K562 (cell line): Measurements from ENCODE around the gene KCND1. TPM values are rescaled to one million over a fixed set of nuclear protein-coding genes. Genes with fewer than 3 reads are reported as not detected.

Source experiments
- BRD4 ChIP-seq: fragments of 200-600 bp; sonication (generic); IDR thresholded peaks from 2 replicates; pipeline ENCODE4 v1.6.1; 2017; ENCODE audit warnings: inconsistent platforms
- KLF10 ChIP-seq: fragments of 250-450 bp; sonication (Bioruptor Pico); IDR thresholded peaks from 2 replicates; pipeline ENCODE4 v1.6.1; 2021; ENCODE audit warnings: matching md5 sums
- MXD1 ChIP-seq: fragments of 250-450 bp; sonication (Bioruptor Pico); IDR thresholded peaks from 2 replicates; pipeline ENCODE4 v1.8.0; 2021; ENCODE audit warnings: borderline replicate concordance, mild to moderate bottlenecking, moderate library complexity; ENCODE audit not compliant: poor library complexity, severe bottlenecking
- NCOA6 ChIP-seq: fragments of 450-650 bp; IDR thresholded peaks from 2 replicates; pipeline ENCODE4 v1.6.1; 2017; ENCODE audit warnings: mild to moderate bottlenecking
- NR1H2 ChIP-seq: sonication (generic); formaldehyde crosslinking; IDR thresholded peaks from 2 replicates; pipeline ENCODE4 v1.4.0; 2020; ENCODE audit warnings: mild to moderate bottlenecking, missing genetic modification reagents
- NR2C2 ChIP-seq, 2 experiments: fragments of 200-800 bp in 1 of 2; sonication (Bioruptor generic) in 1 of 2; sonication (generic) in 1 of 2; formaldehyde crosslinking in 1 of 2; IDR thresholded peaks; 2 replicates each; pipeline versions ENCODE4 v1.6.1 to v1.8.0; 2016 to 2022; ENCODE audit warnings: mild to moderate bottlenecking in 1 of 2, missing compliant biosample characterization in 1 of 2, missing genetic modification characterization in 1 of 2, missing genetic modification reagents in 1 of 2
- PATZ1 ChIP-seq: fragments of 250-450 bp; sonication (Bioruptor Pico); IDR thresholded peaks from 2 replicates; pipeline ENCODE4 v1.5.0; 2020; ENCODE audit warnings: mild to moderate bottlenecking, borderline replicate concordance
- POLR2B ChIP-seq: fragments of 450-650 bp; IDR thresholded peaks from 2 replicates; pipeline ENCODE4 v1.6.1; 2018; ENCODE audit warnings: low read depth; ENCODE audit not compliant: partially characterized antibody
- SMARCC2 ChIP-seq: fragments of 450-650 bp; IDR thresholded peaks from 2 replicates; pipeline ENCODE4 v1.6.1; 2017; ENCODE audit warnings: antibody characterized with exemption, moderate library complexity, mild to moderate bottlenecking, low read depth
- SRSF1 ChIP-seq: fragments of 200-400 bp; formaldehyde crosslinking; IDR thresholded peaks from 2 replicates; pipeline ENCODE4 v1.6.1; 2017; ENCODE audit warnings: mild to moderate bottlenecking, low read depth, low read length, moderate library complexity
- TEAD4 ChIP-seq, 2 experiments: sonication (generic) in 1 of 2; formaldehyde crosslinking in 1 of 2; IDR thresholded peaks; 2 replicates each; pipeline versions ENCODE4 v1.6.1 to v1.8.0; 2012 to 2022; ENCODE audit warnings: borderline replicate concordance in 1 of 2, inconsistent platforms in 1 of 2, low read length in 1 of 2, mild to moderate bottlenecking in 1 of 2, missing genetic modification reagents in 1 of 2
- ZBTB43 ChIP-seq: sonication (generic); formaldehyde crosslinking; IDR thresholded peaks from 2 replicates; pipeline ENCODE4 v1.8.0; 2023; ENCODE audit warnings: mild to moderate bottlenecking, missing genetic modification reagents
- ZFX ChIP-seq: sonication (generic); formaldehyde crosslinking; IDR thresholded peaks from 2 replicates; pipeline ENCODE4 v1.8.0; 2022; ENCODE audit warnings: mild to moderate bottlenecking, missing genetic modification reagents, moderate library complexity
- ZNF277 ChIP-seq: fragments of 250-450 bp; sonication (Bioruptor Pico); IDR thresholded peaks from 2 replicates; pipeline ENCODE4 v1.8.0; 2022; ENCODE audit warnings: inconsistent platforms, mild to moderate bottlenecking, moderate library complexity, borderline replicate concordance
- ZSCAN29 ChIP-seq: fragments of 450-650 bp; IDR thresholded peaks from 2 replicates; pipeline ENCODE4 v1.6.1; 2017
- polyA plus RNA-seq, 8 experiments: library from polyadenylated mRNA; depleted of rRNA in 4 of 8; stranded (reverse) in 5 of 8; unstranded in 3 of 8; fragments of >200 nt; fragmentation: Nextera tagmentation in 2 of 8; fragmentation: Illumina TruSeq in 1 of 8; extraction: Ambion mirVana in 2 of 8; extraction: Trizol in 1 of 8; gene quantifications; 2 replicates each; pipeline versions ENCODE4 v1.2.1 to v1.2.3, GENCODE V29; 2011 to 2014; ENCODE audit warnings: inconsistent platforms in 1 of 8, missing spikeins in 1 of 8
- total RNA-seq, 7 experiments: library from RNA; depleted of rRNA in 6 of 7; stranded (reverse); fragments of >200 nt in 6 of 7; fragmentation: Illumina TruSeq in 2 of 7; extraction: Trizol in 2 of 7; gene quantifications; 2 replicates each; pipeline versions ENCODE4 v1.2.1 to v1.2.3, GENCODE V29; 2011 to 2021; ENCODE audit warnings: low replicate concordance in 1 of 7
- TF ChIP-seq, protein P1 (sequence below): fragments of 250-450 bp; sonication (Bioruptor Pico); IDR thresholded peaks from 2 replicates; pipeline ENCODE4 v1.8.0; 2022; ENCODE audit warnings: inconsistent platforms
- TF ChIP-seq, protein P2 (sequence below): fragments of 450-650 bp; IDR thresholded peaks from 2 replicates; pipeline ENCODE4 v1.7.1; 2018; ENCODE audit warnings: mild to moderate bottlenecking, low read depth; ENCODE audit not compliant: partially characterized antibody

The KCND1 gene
- total and polyA plus RNA-seq, 9 of the 15 experiments (the other 6 are each of a cell fraction or from before 2014, with no cell fraction given) = 0.06 to 0.83 (median 0.39) TPM; not detected in 1

DNA sequence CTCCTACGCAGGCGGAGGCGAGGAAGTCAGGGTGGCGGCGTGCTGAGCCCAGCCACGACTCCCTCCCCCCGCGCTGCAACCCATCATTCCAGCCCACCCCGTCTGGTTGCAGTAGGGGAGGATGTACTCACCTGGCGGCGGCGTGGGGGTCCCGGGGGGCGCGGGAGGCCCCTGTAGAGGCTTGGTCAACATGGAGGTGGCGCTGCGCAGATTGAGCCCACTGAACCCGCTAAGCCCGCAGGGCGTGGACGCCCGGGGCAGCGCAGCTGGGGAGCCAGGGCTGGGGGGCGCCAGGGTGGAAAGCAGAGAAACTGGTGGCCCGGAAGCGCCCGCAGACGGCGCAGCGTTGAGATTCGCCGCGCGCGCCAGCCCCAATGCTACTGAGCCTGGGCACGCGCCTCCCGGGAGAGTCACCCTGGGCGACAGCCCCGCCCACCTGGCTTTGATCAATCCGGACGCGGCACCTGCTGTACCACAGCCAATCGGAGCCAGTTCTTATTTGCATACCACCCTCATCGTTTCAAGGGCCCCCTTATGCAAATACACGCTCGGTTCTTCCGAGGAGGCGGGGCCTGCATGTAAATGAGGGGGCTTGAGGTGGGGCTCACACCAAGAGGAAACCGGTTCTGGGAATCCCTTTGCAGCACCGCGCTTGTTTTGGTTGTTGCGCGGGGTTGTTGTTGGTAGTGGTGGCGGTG is 52.9 kb downstream of the KCND1 start, which contains the start of gene PIM2 (continued):
- no peak for TF ChIP-seq TEAD4 (IDR thresholded peaks at IDR 0.05; ENCODE audit: low read length)
- TF ChIP-seq TEAD4 (CRISPR knock-in tag; IDR thresholded peaks at IDR 0.05; ENCODE audit: borderline replicate concordance) = no peak
- TF ChIP-seq KLF10 = no peak
- TF ChIP-seq SRSF1 = no peak
- TF ChIP-seq ZNF277 (CRISPR knock-in tag) = no peak
- TF ChIP-seq POLR2B = peak; percentile 82
- TF ChIP-seq, protein P1, sequence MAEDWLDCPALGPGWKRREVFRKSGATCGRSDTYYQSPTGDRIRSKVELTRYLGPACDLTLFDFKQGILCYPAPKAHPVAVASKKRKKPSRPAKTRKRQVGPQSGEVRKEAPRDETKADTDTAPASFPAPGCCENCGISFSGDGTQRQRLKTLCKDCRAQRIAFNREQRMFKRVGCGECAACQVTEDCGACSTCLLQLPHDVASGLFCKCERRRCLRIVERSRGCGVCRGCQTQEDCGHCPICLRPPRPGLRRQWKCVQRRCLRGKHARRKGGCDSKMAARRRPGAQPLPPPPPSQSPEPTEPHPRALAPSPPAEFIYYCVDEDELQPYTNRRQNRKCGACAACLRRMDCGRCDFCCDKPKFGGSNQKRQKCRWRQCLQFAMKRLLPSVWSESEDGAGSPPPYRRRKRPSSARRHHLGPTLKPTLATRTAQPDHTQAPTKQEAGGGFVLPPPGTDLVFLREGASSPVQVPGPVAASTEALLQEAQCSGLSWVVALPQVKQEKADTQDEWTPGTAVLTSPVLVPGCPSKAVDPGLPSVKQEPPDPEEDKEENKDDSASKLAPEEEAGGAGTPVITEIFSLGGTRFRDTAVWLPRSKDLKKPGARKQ (CRISPR knock-in tag) = no peak
- TF ChIP-seq ZSCAN29 = no peak
- TF ChIP-seq, protein P2, sequence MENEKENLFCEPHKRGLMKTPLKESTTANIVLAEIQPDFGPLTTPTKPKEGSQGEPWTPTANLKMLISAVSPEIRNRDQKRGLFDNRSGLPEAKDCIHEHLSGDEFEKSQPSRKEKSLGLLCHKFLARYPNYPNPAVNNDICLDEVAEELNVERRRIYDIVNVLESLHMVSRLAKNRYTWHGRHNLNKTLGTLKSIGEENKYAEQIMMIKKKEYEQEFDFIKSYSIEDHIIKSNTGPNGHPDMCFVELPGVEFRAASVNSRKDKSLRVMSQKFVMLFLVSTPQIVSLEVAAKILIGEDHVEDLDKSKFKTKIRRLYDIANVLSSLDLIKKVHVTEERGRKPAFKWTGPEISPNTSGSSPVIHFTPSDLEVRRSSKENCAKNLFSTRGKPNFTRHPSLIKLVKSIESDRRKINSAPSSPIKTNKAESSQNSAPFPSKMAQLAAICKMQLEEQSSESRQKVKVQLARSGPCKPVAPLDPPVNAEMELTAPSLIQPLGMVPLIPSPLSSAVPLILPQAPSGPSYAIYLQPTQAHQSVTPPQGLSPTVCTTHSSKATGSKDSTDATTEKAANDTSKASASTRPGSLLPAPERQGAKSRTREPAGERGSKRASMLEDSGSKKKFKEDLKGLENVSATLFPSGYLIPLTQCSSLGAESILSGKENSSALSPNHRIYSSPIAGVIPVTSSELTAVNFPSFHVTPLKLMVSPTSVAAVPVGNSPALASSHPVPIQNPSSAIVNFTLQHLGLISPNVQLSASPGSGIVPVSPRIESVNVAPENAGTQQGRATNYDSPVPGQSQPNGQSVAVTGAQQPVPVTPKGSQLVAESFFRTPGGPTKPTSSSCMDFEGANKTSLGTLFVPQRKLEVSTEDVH = no peak
- TF ChIP-seq ZFX (CRISPR knock-in tag) = no peak
- TF ChIP-seq SMARCC2 = no peak
- peak; percentile 48 for TF ChIP-seq MXD1 (CRISPR knock-in tag)
- no peak for TF ChIP-seq PATZ1 (CRISPR knock-in tag)
- TF ChIP-seq BRD4 = no peak
- no peak for TF ChIP-seq NR1H2
- no peak for TF ChIP-seq NR2C2 (CRISPR knock-in tag; IDR thresholded peaks at IDR 0.05)
- no peak for TF ChIP-seq NR2C2 (tag; IDR thresholded peaks at IDR 0.05)
- TF ChIP-seq ZBTB43 (CRISPR knock-in tag) = no peak
- TF ChIP-seq NCOA6 = no peak
